Skeletal muscle tissue (tissue), 4 donors: ENCODE measurements around the gene MRPL40. TPM values are rescaled to one million over a fixed set of nuclear protein-coding genes. Genes with fewer than 3 reads are reported as not detected.

Source experiments
- H3K27ac ChIP-seq: one replicate; pipeline ENCODE4 v1.7.0; 2013; ENCODE audit warnings: mild to moderate bottlenecking, low read depth, low read length, inconsistent platforms
- H3K27me3 ChIP-seq, 3 donors: one replicate each; pipeline ENCODE4 v1.7.0; 2013; ENCODE audit warnings: low read length in 3 of 3; ENCODE audit not compliant: control insufficient read depth in 3 of 3, insufficient read depth in 3 of 3
- H3K36me3 ChIP-seq, 3 donors: one replicate each; pipeline ENCODE4 v1.7.0; 2013; ENCODE audit warnings: low read length in 3 of 3; ENCODE audit not compliant: control insufficient read depth in 3 of 3, insufficient read depth in 3 of 3
- H3K4me1 ChIP-seq, 3 donors: one replicate each; pipeline ENCODE4 v1.7.0; 2013; ENCODE audit warnings: low read length in 3 of 3, mild to moderate bottlenecking in 3 of 3; ENCODE audit not compliant: control insufficient read depth in 3 of 3, insufficient read depth in 3 of 3
- H3K4me3 ChIP-seq, 3 donors: one replicate each; pipeline ENCODE4 v1.7.0; 2013; ENCODE audit warnings: low read length in 3 of 3
- H3K9ac ChIP-seq, 3 donors: one replicate each; pipeline ENCODE4 v1.7.0; 2013; ENCODE audit warnings: low read length in 3 of 3, mild to moderate bottlenecking in 3 of 3, moderate library complexity in 2 of 3, low read depth in 1 of 3
- H3K9me3 ChIP-seq, 3 donors: one replicate each; pipeline ENCODE4 v1.7.0; 2013; ENCODE audit warnings: low read length in 3 of 3; ENCODE audit not compliant: control insufficient read depth in 3 of 3
- total RNA-seq: library from RNA; depleted of rRNA; stranded (reverse); fragments of >200 nt; gene quantifications from one replicate; pipeline ENCODE4 v1.2.3, GENCODE V29; 2014
- donor health status: Osteomylitis.

MRPL40 gene
- 34.4 TPM for total RNA-seq

- peaks cover 24 to 40% (median 29%) of the 10 kb centered on the region in 3 donors for H3K4me1 ChIP-seq
- peak within 1 kb of the TSS; percentile 93 to 99 (median 98) for H3K4me3 ChIP-seq
- H3K36me3 ChIP-seq = peaks cover 18 to 25% (median 21%) of the 10 kb centered on the region in 3 donors
- H3K27me3 ChIP-seq = no peaks in the 10 kb centered on the region
- peak within 1 kb of the TSS; percentile 97 for H3K27ac ChIP-seq
- peak within 1 kb of the TSS; percentile 88 to 98 (median 97) for H3K9ac ChIP-seq
- H3K9me3 ChIP-seq = no peaks in the 10 kb centered on the region
Measured at GRCh38 chr22:19432133-19432851, at the start of gene MRPL40. Gene MRPL40 (plus strand): TSS chr22:19432545. CDS start chr22:19432555, 10 bp downstream.

- H3K36me3 ChIP-seq = peaks cover 45 to 56% (median 50%) of the 10 kb centered on the region in 3 donors
- no peaks in the 10 kb centered on the region for H3K4me1 ChIP-seq
- no peak overlapping the region for H3K9ac ChIP-seq
- H3K27me3 ChIP-seq = no peaks in the 10 kb centered on the region
- no peak overlapping the region for H3K27ac ChIP-seq
- H3K9me3 ChIP-seq = no peaks in the 10 kb centered on the region
- no peak overlapping the region for H3K4me3 ChIP-seq
Measured at GRCh38 chr22:19383292-19383691, 49.1 kb upstream of the MRPL40 start.

- Histone ChIP-seq H3K27ac (no peak overlapping the region), H3K4me3 (no peak overlapping the region), H3K4me1 (peaks cover 0 to 6% (median 5%) of the 10 kb centered on the region in 3 donors), H3K9ac (peak overlapping the region in 1 of 3 donors; percentile 3), H3K36me3 (peaks cover 51 to 68% (median 59%) of the 10 kb centered on the region in 3 donors), H3K27me3 (no peaks in the 10 kb centered on the region), H3K9me3 (no peaks in the 10 kb centered on the region)
Measured at GRCh38 chr22:19385221-19385906, 47.0 kb upstream of the MRPL40 start.

GRCh38 chr22:19386248-19386647, 46.1 kb upstream of the MRPL40 start:
- Histone ChIP-seq H3K9me3 (no peaks in the 10 kb centered on the region), H3K27ac (no peak overlapping the region), H3K4me1 (peaks cover 4 to 12% (median 5%) of the 10 kb centered on the region in 3 donors), H3K36me3 (peaks cover 51 to 70% (median 59%) of the 10 kb centered on the region in 3 donors), H3K9ac (no peak overlapping the region), H3K27me3 (no peaks in the 10 kb centered on the region), H3K4me3 (no peak overlapping the region)

- no peaks in the 10 kb centered on the region for H3K27me3 ChIP-seq
- H3K9ac ChIP-seq = no peak overlapping the region
- H3K27ac ChIP-seq = no peak overlapping the region
- no peak overlapping the region for H3K4me3 ChIP-seq
- no peaks in the 10 kb centered on the region for H3K9me3 ChIP-seq
- peaks cover 53 to 68% (median 63%) of the 10 kb centered on the region in 3 donors for H3K36me3 ChIP-seq
- H3K4me1 ChIP-seq = peaks cover 4 to 12% (median 5%) of the 10 kb centered on the region in 3 donors
Measured at GRCh38 chr22:19387038-19387437, 45.3 kb upstream of the MRPL40 start.

- Histone ChIP-seq H3K9ac (no peak overlapping the region), H3K27me3 (no peaks in the 10 kb centered on the region), H3K4me3 (no peak overlapping the region), H3K4me1 (peaks cover 4 to 12% (median 5%) of the 10 kb centered on the region in 3 donors), H3K27ac (no peak overlapping the region), H3K9me3 (no peaks in the 10 kb centered on the region), H3K36me3 (peaks cover 53 to 66% (median 63%) of the 10 kb centered on the region in 3 donors)
Measured at GRCh38 chr22:19387575-19387974, 44.8 kb upstream of the MRPL40 start.

GRCh38 chr22:19393704-19394103, 38.6 kb upstream of the MRPL40 start:
- Histone ChIP-seq H3K9ac (no peak overlapping the region), H3K4me3 (no peak overlapping the region), H3K4me1 (peaks cover 4 to 12% (median 5%) of the 10 kb centered on the region in 3 donors), H3K36me3 (peaks cover 58 to 68% (median 59%) of the 10 kb centered on the region in 3 donors), H3K27me3 (no peaks in the 10 kb centered on the region), H3K9me3 (no peaks in the 10 kb centered on the region), H3K27ac (no peak overlapping the region)

GRCh38 chr22:19394274-19395050, 37.9 kb upstream of the MRPL40 start:
- peaks cover 4 to 12% (median 5%) of the 10 kb centered on the region in 3 donors for H3K4me1 ChIP-seq

GRCh38 chr22:19395276-19395675, 37.1 kb upstream of the MRPL40 start:
- H3K27ac ChIP-seq = no peak overlapping the region
- H3K27me3 ChIP-seq = no peaks in the 10 kb centered on the region

More at GRCh38 chr22:19394274-19395050, 37.9 kb upstream of the MRPL40 start:
- H3K27me3 ChIP-seq = no peaks in the 10 kb centered on the region
- H3K36me3 ChIP-seq = peaks cover 56 to 69% (median 57%) of the 10 kb centered on the region in 3 donors
- H3K9ac ChIP-seq = no peak overlapping the region
- no peaks in the 10 kb centered on the region for H3K9me3 ChIP-seq
- H3K27ac ChIP-seq = no peak overlapping the region
- no peak overlapping the region for H3K4me3 ChIP-seq

More at GRCh38 chr22:19395276-19395675, 37.1 kb upstream of the MRPL40 start:
- Histone ChIP-seq H3K9ac (no peak overlapping the region), H3K9me3 (no peaks in the 10 kb centered on the region), H3K4me1 (peaks cover 0 to 7% (median 4%) of the 10 kb centered on the region in 3 donors), H3K36me3 (peaks cover 53 to 65% (median 56%) of the 10 kb centered on the region in 3 donors), H3K4me3 (no peak overlapping the region)
